ENCODE results near the gene GTPBP1.

DNA sequence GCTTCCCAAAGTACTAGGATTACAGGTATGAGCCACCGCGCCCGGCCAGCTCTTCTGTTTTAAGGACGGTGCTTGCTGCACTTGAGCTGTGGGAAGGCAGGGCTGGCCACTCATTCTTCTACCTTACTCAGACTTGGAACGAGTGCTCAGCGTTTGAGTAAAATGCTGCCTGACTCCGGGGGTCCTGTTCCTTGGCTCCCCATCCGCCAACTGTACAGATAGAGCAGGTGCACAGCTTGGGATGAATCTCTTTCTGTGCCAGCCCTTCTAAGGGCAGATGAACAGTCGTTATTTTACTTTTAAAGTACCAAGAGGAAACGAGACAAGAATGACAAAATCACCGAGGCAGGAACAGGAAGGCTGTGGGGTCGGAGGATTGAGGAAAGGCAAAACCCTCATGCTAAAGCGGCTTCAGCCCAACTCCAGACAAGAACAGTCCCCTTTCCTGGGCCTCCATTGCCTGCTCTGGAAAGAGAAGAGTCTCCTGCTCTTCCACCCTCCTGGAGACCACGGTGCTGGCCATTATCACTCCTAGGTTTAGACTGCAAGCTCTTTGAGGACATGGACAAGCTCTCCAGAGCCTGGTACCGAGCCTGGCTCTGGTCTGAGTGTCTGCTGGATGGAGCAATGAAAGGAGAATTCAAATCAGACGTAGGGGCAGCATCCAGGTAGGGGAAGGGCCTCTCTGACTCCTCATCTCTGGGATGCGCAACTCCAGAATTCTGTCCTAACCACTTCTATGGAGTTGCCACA, 51.1 kb downstream of the GTPBP1 start:
- TF ChIP-seq CHD2 (IDR thresholded peaks at IDR 0.05; ENCODE audit: low read length, partially characterized antibody): no peak
- TF ChIP-seq EZH2phosphoT487 (IDR thresholded peaks at IDR 0.05; ENCODE audit: borderline replicate concordance, low read depth): no peak
- no peak for TF ChIP-seq JUND (IDR thresholded peaks at IDR 0.05)
- TF ChIP-seq, protein P1, sequence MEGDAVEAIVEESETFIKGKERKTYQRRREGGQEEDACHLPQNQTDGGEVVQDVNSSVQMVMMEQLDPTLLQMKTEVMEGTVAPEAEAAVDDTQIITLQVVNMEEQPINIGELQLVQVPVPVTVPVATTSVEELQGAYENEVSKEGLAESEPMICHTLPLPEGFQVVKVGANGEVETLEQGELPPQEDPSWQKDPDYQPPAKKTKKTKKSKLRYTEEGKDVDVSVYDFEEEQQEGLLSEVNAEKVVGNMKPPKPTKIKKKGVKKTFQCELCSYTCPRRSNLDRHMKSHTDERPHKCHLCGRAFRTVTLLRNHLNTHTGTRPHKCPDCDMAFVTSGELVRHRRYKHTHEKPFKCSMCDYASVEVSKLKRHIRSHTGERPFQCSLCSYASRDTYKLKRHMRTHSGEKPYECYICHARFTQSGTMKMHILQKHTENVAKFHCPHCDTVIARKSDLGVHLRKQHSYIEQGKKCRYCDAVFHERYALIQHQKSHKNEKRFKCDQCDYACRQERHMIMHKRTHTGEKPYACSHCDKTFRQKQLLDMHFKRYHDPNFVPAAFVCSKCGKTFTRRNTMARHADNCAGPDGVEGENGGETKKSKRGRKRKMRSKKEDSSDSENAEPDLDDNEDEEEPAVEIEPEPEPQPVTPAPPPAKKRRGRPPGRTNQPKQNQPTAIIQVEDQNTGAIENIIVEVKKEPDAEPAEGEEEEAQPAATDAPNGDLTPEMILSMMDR (IDR thresholded peaks at IDR 0.05): no peak
- no peak for TF ChIP-seq NRF1 (IDR thresholded peaks at IDR 0.05; ENCODE audit: low read depth, low read length)
- TF ChIP-seq, protein P2, sequence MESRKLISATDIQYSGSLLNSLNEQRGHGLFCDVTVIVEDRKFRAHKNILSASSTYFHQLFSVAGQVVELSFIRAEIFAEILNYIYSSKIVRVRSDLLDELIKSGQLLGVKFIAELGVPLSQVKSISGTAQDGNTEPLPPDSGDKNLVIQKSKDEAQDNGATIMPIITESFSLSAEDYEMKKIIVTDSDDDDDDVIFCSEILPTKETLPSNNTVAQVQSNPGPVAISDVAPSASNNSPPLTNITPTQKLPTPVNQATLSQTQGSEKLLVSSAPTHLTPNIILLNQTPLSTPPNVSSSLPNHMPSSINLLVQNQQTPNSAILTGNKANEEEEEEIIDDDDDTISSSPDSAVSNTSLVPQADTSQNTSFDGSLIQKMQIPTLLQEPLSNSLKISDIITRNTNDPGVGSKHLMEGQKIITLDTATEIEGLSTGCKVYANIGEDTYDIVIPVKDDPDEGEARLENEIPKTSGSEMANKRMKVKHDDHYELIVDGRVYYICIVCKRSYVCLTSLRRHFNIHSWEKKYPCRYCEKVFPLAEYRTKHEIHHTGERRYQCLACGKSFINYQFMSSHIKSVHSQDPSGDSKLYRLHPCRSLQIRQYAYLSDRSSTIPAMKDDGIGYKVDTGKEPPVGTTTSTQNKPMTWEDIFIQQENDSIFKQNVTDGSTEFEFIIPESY (IDR thresholded peaks at IDR 0.05; ENCODE audit: borderline replicate concordance, low read depth): no peak
- no peak for TF ChIP-seq EP300 (IDR thresholded peaks at IDR 0.05; ENCODE audit: borderline replicate concordance in 1 of 2, low read depth in 1 of 2, low read length in 1 of 2)
- no peak for TF ChIP-seq POLR2AphosphoS5 (IDR thresholded peaks at IDR 0.05; ENCODE audit: low read depth, low read length)
- TF ChIP-seq RXRA (IDR thresholded peaks at IDR 0.05; ENCODE audit: borderline replicate concordance, low read depth): no peak
- no peak for TF ChIP-seq RFX5 (IDR thresholded peaks at IDR 0.05; ENCODE audit: low read length)
